GM23338 (cell line): ENCODE results near the gene UGT1A1. TPM values are rescaled to one million over a fixed set of nuclear protein-coding genes. Genes with fewer than 3 reads are reported as not detected.

Source experiments
- ATAC-seq: fragments of 200-7000 bp; cut with Tn5 transposase; 3 replicates; pipeline ENCODE4 v1.9.1; 2020
- DNase-seq: peaks from one replicate; pipeline ENCODE4 v3.0.0-alpha.2; 2015; ENCODE audit warnings: low spot score
- H2AFZ ChIP-seq: fragments of 200-600 bp; sonication (generic); 2 replicates; pipeline ENCODE4 v1.8.0; 2016; ENCODE audit warnings: antibody characterized with exemption, mild to moderate bottlenecking, moderate library complexity
- H3F3A ChIP-seq: fragments of 200-600 bp; sonication (generic); replicated peaks from 2 replicates; pipeline ENCODE4 v1.8.0; 2017; ENCODE audit warnings: antibody characterized with exemption, mixed run types, low read depth
- H3K27ac ChIP-seq: fragments of 200-600 bp; sonication (generic); 2 replicates; pipeline ENCODE4 v1.6.1; 2016; ENCODE audit warnings: low read depth
- H3K27me3 ChIP-seq: fragments of 200-600 bp; sonication (generic); 2 replicates; pipeline ENCODE4 v1.8.0; 2016; ENCODE audit warnings: mild to moderate bottlenecking, mixed run types, moderate library complexity; ENCODE audit not compliant: insufficient read depth
- H3K36me3 ChIP-seq: fragments of 200-600 bp; sonication (generic); 2 replicates; pipeline ENCODE4 v1.8.0; 2016; ENCODE audit warnings: mild to moderate bottlenecking; ENCODE audit not compliant: insufficient read depth
- H3K4me1 ChIP-seq: fragments of 200-600 bp; sonication (generic); 2 replicates; pipeline ENCODE4 v1.8.0; 2016; ENCODE audit warnings: mild to moderate bottlenecking, moderate library complexity; ENCODE audit not compliant: insufficient read depth
- H3K4me2 ChIP-seq: fragments of 200-600 bp; sonication (generic); 2 replicates; pipeline ENCODE4 v1.7.1; 2017; ENCODE audit warnings: mixed run types
- H3K4me3 ChIP-seq: fragments of 200-600 bp; sonication (generic); 2 replicates; pipeline ENCODE4 v1.6.1; 2016; ENCODE audit warnings: mixed run types
- H3K79me2 ChIP-seq: fragments of 200-600 bp; sonication (generic); replicated peaks from 2 replicates; pipeline ENCODE4 v1.8.0; 2017; ENCODE audit warnings: mild to moderate bottlenecking; ENCODE audit not compliant: insufficient read depth
- H3K9me2 ChIP-seq: fragments of 200-600 bp; sonication (generic); 2 replicates; pipeline ENCODE4 v1.8.0; 2017; ENCODE audit not compliant: insufficient read depth
- H4K20me1 ChIP-seq: fragments of 200-600 bp; sonication (generic); replicated peaks from 2 replicates; pipeline ENCODE4 v1.8.0; 2017; ENCODE audit warnings: mild to moderate bottlenecking; ENCODE audit not compliant: insufficient read depth
- H3K27ac Mint-ChIP-seq: 2 replicates; pipeline ENCODE4 v1.8.0; 2020; ENCODE audit warnings: inconsistent platforms, mild to moderate bottlenecking, moderate library complexity, mixed read lengths
- H3K27me3 Mint-ChIP-seq: 3 replicates; pipeline ENCODE4 v1.8.0; 2022; ENCODE audit warnings: low read depth, mild to moderate bottlenecking, moderate library complexity, mixed read lengths, inconsistent platforms; ENCODE audit not compliant: insufficient read depth, poor library complexity
- H3K36me3 Mint-ChIP-seq: 3 replicates; pipeline ENCODE4 v1.8.0; 2021; ENCODE audit warnings: low read depth, mild to moderate bottlenecking, inconsistent platforms, moderate library complexity, mixed read lengths
- H3K4me1 Mint-ChIP-seq: 3 replicates; pipeline ENCODE4 v1.8.0; 2020; ENCODE audit warnings: mild to moderate bottlenecking, inconsistent platforms, mixed read lengths
- H3K4me3 Mint-ChIP-seq: 3 replicates; pipeline ENCODE4 v1.8.0; 2021; ENCODE audit warnings: moderate library complexity, mild to moderate bottlenecking, inconsistent platforms, mixed read lengths
- H3K9me3 Mint-ChIP-seq: 3 replicates; pipeline ENCODE4 v1.8.0; 2020; ENCODE audit warnings: moderate library complexity, mild to moderate bottlenecking, inconsistent platforms, mixed read lengths
- CREB1 ChIP-seq: fragments of 250-450 bp; sonication (Bioruptor Pico); IDR thresholded peaks from 2 replicates; pipeline ENCODE4 v1.5.0; 2020; ENCODE audit warnings: low read depth, mild to moderate bottlenecking, moderate library complexity
- CTCF ChIP-seq, 2 experiments: fragments of 200-600 bp in 1 of 2; sonication (generic) in 1 of 2; conservative IDR thresholded peaks; 2 replicates each; pipeline versions ENCODE4 v1.5.1 to v1.6.1; 2016 to 2017; ENCODE audit warnings: antibody characterized with exemption in 2 of 2, low read depth in 2 of 2, mild to moderate bottlenecking in 2 of 2, moderate library complexity in 1 of 2
- EZH2 ChIP-seq: fragments of 200-600 bp; sonication (generic); IDR thresholded peaks from one replicate; pipeline ENCODE4 v1.8.0; 2017; ENCODE audit warnings: antibody characterized with exemption, mild to moderate bottlenecking, low read depth; ENCODE audit not compliant: unreplicated experiment
- EZH2phosphoT487 ChIP-seq: fragments of 200-600 bp; sonication (generic); IDR thresholded peaks from one replicate; pipeline ENCODE4 v1.8.1; 2018; ENCODE audit warnings: antibody characterized with exemption; ENCODE audit not compliant: unreplicated experiment
- JUNB ChIP-seq: IDR thresholded peaks from one replicate; pipeline ENCODE4 v1.6.1; 2016; ENCODE audit warnings: antibody characterized with exemption; ENCODE audit not compliant: unreplicated experiment
- NANOG ChIP-seq: IDR thresholded peaks from 2 replicates; pipeline ENCODE4 v1.6.1; 2016; ENCODE audit warnings: antibody characterized with exemption, borderline replicate concordance
- POLR2AphosphoS5 ChIP-seq: IDR thresholded peaks from 2 replicates; pipeline ENCODE4 v1.6.1; 2016; ENCODE audit warnings: antibody characterized with exemption, low read depth
- STAT1 ChIP-seq: IDR thresholded peaks from one replicate; pipeline ENCODE4 v1.6.1; 2016; ENCODE audit warnings: antibody characterized with exemption; ENCODE audit not compliant: unreplicated experiment
- ZNF331 ChIP-seq: fragments of 250-450 bp; sonication (Bioruptor Pico); IDR thresholded peaks from 2 replicates; pipeline ENCODE4 v1.5.0; 2020; ENCODE audit warnings: low read depth, mild to moderate bottlenecking, moderate library complexity
- ZNF462 ChIP-seq: fragments of 250-450 bp; sonication (Bioruptor Pico); IDR thresholded peaks from 2 replicates; pipeline ENCODE4 v1.5.0; 2020; ENCODE audit warnings: mild to moderate bottlenecking, moderate library complexity
- polyA plus RNA-seq: library from polyadenylated mRNA; unstranded; fragments of >200 nt; fragmentation: Nextera tagmentation; extraction: Ambion mirVana; gene quantifications from 2 replicates; pipeline ENCODE4 v1.2.1, GENCODE V29; 2016
- total RNA-seq: library from RNA; depleted of rRNA; stranded (reverse); fragments of >200 nt; shearing (Covaris generic); gene quantifications from 2 replicates; pipeline ENCODE4 v1.2.3, GENCODE V29; 2014

UGT1A1 gene
- total and polyA plus RNA-seq, 2 experiments from 2014 or later: not detected

- no peaks in the 10 kb centered on the region for H4K20me1 ChIP-seq
- no peaks in the 10 kb centered on the region for H3K36me3 ChIP-seq
- H3K9me2 ChIP-seq: peaks cover 6% of the 10 kb centered on the region; the same call in 1 of the 2 replicates
- Mint-ChIP-seq H3K9me3 (no peaks in the 10 kb centered on the region), H3K27me3 (peaks cover 14% of the 10 kb centered on the region), H3K4me1 (no peaks in the 10 kb centered on the region; the same call in 2 of the 3 replicates), H3K27ac (no peak overlapping the region), H3K4me3 (no peak overlapping the region), H3K36me3 (no peaks in the 10 kb centered on the region)
- H3K79me2 ChIP-seq: no peaks in the 10 kb centered on the region
- TF ChIP-seq JUNB: no peak
- no peak for TF ChIP-seq CREB1 (CRISPR knock-in tag)
- no peak for TF ChIP-seq POLR2AphosphoS5
- TF ChIP-seq CTCF (conservative IDR thresholded peaks at IDR 0.05; ENCODE audit: low read depth in 2 of 2): no peak
- TF ChIP-seq ZNF331: no peak
- no peak for TF ChIP-seq STAT1
- no peak for TF ChIP-seq ZNF462 (CRISPR knock-in tag)
- no peak for TF ChIP-seq NANOG
- TF ChIP-seq EZH2phosphoT487: no peak
- no peak for TF ChIP-seq EZH2
- no peak overlapping the region for H3K27ac ChIP-seq
- no peak overlapping the region for H2AFZ ChIP-seq
- no peaks in the 10 kb centered on the region for H3K27me3 ChIP-seq
- DNase-seq (no peak), ATAC-seq (no peak)
- H3K4me1 ChIP-seq: no peaks in the 10 kb centered on the region
- H3F3A ChIP-seq: no peaks in the 10 kb centered on the region
- H3K4me2 ChIP-seq: no peak overlapping the region
- H3K4me3 ChIP-seq: no peak overlapping the region
Observed at GRCh38 chr2:233817995-233818638, 58.0 kb downstream of the UGT1A1 start.
